GOT3 (cell line): ENCODE results near the gene TMEM255A.

Experiments
- DNase-seq: peaks from one replicate; lab custom pipeline; 2025; ENCODE audit warnings: mixed read lengths; lab: John Stamatoyannopoulos, UW

The TMEM255A gene

GRCh38 chrX:120308558-120308957 is 2.7 kb downstream of the TMEM255A start:
- no peak for DNase-seq

DNA sequence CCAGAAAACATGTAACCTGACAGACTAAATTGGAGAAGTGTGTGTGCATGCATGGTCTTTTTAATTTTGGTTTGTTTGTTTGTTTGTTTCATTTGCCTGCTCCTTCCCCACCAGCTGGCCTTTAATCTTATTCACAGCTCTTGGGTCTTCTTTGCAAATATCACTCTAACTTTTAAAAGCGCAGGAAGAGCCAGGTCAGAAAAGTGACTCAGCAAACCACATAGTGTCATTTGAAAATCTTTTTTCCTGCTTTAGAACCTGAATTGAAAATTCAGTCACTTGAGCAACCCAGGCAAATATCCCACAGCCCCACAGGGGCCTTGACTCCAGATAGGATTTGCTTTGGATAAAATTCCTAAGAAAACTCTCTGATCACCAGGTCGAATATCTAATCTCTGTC is 4.6 kb downstream of the TMEM255A start:
- no peak for DNase-seq

DNA sequence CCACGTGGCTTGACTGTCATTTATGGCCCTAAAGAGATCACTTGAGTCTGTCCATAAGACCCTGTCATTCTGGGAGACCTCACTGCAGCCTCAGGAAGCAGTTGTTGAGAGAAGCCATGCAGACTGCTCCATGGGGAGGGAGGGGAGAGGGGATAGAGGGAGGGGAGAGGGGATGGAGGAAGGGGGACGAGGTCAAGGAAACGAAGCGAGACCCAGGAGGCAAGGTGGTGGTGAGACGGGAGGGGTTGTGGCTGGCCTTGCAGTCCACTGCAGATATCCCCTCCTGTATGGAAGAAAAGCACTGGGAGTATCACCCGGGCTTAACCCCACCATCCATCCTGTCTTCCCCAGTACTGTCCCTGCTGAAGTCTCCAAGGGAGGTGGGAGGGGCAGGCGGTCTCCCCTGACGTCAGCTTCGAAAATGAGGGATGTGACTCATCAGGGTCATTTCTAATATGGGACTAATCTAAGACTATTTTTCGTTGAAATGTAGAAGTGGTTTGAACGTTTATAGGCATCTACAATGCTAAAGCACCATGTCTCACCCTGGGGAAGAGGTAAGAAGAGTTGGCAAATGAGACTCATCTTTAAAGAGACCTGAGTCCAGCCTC is 5.6 kb downstream of the TMEM255A start:
- DNase-seq = no peak

- no peak for DNase-seq
Observed at GRCh38 chrX:120304256-120304655, 7.0 kb downstream of the TMEM255A start.

DNA sequence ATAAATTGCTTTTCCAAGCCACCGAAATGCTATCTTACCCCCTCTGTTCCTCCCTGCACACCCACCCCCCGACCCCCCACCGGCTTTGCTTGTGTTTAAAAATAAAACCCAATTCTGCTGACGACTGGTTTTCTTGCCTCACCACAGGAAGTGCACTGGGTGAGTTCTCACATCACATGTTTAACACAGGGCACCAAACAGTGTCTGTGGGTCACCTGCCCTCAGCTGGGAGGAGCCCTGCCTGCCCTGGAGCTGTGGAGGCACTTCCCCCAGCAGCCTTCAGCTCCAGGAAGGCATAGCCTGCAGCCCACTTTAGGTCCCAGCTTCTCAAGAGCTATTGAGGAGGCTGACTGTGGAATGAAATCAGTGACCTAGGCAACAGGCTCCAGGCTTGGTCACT is 8.8 kb downstream of the TMEM255A start:
- no peak for DNase-seq

- DNase-seq = no peak
Observed at GRCh38 chrX:120301960-120302359, 9.3 kb downstream of the TMEM255A start.

GRCh38 chrX:120301497-120301896 is 9.8 kb downstream of the TMEM255A start:
- no peak for DNase-seq

DNA sequence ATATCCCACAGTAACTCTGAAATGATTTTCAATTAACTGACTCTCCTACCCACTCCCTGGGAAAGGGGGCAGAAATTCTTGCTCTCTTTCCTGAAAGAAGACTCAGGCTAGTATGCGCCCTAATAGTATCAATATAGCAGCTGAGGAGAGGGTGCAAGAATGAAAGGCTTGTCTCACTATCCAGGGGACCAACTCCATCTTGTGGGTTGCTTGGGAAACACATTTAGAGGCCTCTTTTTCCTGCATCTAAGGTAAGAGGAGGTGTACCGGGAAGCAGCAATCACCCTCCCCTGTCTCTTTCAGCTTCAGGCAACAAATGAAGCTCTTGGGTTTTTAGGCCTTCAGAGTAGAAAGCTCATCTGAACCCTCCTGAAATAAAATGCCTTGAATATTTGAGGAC is 11.3 kb downstream of the TMEM255A start:
- DNase-seq = no peak

DNA sequence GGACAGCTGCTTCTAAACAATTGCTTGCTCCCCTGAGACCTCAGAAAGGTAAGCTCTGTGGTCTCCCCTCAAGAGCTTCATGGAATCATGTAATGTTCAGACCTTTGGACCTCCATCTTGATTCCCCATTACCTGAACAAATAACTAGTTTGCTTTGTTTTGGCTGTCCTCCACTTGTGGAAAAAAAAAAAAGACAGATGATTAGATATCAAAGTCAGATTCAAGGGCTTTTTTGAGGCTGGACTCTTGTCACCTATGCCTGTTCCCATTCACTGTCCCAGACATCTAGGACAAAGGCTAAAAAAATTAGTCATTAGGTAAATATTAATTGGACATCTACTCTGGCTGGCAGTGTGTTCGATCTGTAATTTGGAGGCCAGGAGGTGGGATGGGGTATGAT is 13.3 kb downstream of the TMEM255A start:
- DNase-seq = no peak

DNA sequence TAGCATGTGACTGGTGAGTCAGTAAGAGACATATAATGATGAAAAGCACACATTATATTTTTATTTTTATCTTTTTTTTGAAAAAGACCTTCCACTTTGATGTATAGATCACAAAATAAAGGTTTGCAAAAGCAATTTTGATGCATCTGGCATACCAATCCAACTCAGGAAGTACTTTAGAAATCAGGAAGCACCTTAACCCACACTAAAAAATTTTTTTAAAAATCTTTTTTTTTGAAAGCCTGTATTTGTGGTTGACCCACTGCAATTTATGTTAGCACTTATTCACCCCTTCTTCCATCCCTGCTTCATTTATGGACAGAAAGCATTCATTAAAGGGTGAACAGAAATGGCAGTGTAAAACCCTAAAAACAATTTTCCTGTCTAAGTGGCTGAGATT is 16.6 kb downstream of the TMEM255A start:
- no peak for DNase-seq

DNA sequence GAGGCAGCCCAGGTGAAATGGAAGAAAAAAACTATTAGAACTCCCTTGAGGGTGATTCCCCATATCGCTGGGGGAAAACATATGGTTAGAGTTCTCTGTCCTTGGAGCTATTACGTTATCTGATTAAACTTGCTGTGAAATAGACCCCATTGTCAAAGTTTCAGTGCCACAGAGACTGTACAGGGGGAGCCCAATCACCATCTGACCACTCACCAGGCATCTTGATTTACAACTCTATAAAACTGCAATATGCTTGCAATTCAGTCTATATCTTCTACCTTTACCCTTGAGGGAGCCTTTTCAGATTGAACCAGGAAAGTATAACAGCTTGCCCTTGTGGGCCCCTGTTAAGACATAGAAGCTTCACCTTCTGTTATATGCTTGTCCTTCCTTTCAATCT is 18.2 kb downstream of the TMEM255A start:
- no peak for DNase-seq

GRCh38 chrX:120291211-120291610 is 20.1 kb downstream of the TMEM255A start:
- no peak for DNase-seq

DNA sequence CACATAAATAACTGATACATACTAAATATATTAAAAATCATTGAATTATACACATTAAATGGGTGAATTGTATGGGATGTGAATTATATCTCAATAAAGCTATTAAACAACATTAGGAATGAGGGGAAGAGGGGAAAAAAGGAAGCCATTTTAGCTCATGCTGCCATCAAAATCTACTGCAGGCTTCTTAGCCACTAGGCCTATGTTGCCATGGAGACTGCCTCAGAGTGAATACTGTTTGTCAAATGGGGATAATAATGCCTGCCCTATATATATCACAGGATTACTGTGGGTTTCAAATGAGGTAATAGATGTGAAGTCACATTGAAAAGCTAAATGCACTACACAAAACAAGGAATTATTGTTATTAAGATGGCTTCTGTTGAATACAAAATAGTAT is 21.2 kb downstream of the TMEM255A start:
- no peak for DNase-seq

- DNase-seq = no peak
Observed at GRCh38 chrX:120287513-120288112, 23.6 kb downstream of the TMEM255A start.

DNA sequence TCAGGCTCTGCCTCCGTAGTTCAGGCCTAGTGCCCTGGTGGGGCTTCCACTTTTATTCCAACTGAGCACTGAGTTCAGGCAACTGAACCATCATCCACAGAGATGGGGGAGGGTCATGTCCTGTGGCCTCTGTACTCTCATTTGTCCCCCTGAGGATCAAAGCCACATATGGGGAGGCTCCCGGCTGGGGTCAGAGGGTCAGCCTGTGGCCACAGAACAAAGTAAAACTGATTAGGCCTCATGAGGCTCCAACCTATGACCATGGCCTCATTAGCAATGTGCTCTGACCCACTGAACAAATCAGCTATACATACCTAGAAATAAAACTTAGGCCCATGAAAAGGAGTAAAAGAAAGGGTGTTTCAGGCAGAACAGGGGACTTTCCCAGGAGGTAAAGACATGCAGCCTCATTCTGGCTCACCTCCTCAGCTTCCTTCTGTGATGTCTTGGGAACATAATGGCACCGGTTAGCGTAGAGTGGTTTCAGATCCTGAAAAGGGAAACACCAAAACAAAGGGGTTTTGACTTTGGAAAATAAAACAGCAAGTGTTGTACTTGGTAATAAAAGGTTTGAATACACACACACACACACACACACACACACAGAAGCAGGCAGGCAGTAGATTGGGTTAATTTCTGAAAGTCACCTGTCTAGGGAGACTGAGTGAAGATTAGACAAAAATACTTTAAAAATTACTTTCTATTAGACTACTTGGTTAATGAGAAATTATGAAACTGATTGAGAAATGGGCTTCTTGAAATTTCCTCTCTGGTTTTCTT is 24.3 kb downstream of the TMEM255A start:
- DNase-seq = no peak

DNA sequence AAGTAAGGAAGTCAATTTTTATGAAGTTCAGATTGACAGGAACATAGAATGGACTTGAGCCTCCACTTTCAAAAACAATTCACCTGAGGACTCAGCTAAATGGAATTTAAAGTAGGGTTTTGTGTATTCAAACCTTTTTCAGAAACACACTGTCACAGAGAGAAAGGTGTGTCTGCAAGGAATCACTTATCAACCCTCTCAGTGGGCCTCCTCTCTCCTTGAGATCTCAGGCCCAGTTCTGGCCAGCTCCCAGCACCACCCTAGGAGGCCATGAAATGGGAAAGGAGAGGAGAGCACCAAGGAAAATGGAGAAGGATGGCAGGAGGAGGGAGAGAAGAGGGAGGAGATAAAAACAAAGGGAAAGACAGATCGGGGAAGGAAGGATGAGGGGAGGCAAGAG is 28.6 kb downstream of the TMEM255A start:
- DNase-seq = no peak

DNA sequence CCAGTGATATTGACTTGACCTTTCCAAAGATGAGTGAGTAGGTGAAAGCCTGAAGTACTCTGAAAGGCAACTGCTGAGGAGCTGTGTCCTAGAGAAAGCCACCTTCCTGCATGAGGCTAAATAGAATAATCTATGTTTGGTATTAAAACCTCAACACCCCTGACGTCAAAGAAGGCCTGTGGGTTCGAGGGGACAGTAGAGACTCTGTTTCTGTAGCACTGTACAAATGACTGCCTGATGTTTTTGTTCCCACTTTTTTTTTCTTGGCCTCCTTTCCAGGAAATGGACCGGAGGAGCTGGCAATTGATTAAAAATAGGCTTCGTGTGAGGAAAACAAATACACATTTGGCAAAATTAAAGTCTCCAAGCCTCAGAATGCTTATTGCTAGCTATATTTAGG is 29.5 kb downstream of the TMEM255A start:
- no peak for DNase-seq

GRCh38 chrX:120281021-120281624 is 30.1 kb downstream of the TMEM255A start:
- no peak for DNase-seq

GRCh38 chrX:120274958-120275357 is 36.3 kb downstream of the TMEM255A start:
- no peak for DNase-seq

GRCh38 chrX:120274145-120274544 is 37.1 kb downstream of the TMEM255A start:
- no peak for DNase-seq

DNA sequence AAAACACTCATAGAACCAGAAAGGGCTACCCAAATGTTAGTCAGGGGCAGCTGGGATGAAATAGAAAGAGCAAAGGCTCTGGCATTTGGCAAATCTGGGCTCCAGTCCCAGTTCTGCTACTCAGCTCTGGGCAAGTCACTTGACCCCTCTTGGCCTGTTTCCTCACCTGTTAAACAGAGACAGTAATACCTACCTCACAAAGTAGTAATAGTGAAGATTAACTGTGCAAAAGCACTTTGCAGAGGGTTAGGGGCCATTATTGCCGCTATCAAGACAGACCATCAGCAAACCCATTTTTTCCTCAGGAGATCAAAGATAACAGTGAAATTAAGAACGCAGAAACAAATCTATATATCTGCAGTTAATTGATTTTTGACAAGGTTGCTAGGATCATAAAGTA is 40.0 kb downstream of the TMEM255A start:
- DNase-seq = no peak

DNA sequence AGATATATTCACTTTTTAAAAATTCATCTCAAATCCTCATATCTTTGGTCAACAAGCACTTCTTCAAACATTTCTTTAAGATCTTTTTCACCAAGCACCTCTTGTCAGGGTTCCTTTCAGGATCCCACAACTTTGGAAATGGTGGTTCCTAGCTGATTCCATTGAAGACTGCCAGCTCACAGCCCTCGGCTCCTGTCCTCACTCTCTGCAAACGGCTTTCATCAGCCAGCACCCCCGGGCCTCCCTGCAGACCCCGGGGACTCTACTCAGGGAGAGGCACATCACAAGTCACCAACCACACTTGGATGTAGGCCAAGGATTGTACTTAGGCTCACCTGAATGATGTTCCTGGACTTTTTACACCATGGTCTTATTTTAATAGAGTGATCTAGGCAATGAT is 40.7 kb downstream of the TMEM255A start:
- DNase-seq = no peak
